IPS-11a (cell line): Measurements from ENCODE around the gene STARD13.

ENCODE experiments used
- H3K4me3 ChIP-seq: one replicate; pipeline ENCODE4 v1.5.1; 2013; ENCODE audit warnings: low read depth, low read length, control low read depth

Gene STARD13

DNA sequence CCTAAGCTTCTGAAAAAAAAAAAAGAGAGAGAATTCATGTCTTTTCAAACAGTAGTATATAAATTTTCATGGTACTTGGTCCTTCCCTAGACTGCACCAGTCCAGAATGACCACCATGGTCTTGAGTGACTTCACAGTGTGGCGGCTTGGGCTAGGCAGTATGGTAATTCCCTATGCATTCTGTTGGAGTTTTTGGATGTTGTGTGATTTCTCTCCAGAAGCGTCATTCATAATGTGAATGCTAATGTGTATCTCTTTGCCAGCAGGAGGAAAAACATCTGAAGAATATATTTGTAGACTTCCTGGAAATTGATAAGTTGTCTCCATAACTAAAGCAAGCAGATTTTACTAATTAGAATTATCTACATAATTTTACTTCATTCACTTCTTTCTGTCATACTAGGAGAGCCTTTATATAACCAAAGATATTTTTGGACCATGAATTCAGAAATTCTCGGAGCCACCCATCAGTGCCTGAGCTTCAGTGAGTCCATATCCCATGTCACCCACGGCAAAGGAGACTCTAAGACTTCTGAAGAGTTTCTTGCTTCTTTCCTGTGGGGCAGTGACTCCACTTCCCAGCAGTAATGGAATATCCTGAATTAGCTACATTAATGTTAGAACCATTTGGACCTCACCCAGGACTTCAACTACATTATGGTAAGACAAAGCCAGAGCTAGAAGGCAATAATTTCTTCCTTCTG, 8.4 kb downstream of the STARD13 start:
- no peak overlapping the region for H3K4me3 ChIP-seq

DNA sequence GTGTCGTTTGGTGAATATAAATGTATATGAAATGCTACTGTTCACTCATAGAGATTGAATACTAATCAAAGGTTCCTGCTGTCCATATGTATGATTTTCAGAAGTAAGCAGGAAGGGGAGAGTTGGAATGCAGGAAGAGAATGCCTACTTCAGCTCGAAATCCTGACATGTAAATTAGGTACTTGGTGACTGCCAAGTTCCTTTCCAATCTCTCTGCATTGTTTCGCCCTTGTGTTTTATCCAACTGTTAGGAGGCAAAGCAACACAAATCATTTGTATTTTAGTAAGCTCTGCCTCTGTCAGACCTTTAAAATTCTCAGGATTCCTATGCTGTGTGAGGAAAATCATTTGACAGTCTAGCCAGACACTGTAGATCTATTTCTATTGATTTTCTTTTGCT, 9.0 kb downstream of the STARD13 start:
- H3K4me3 ChIP-seq, result no peak overlapping the region

DNA sequence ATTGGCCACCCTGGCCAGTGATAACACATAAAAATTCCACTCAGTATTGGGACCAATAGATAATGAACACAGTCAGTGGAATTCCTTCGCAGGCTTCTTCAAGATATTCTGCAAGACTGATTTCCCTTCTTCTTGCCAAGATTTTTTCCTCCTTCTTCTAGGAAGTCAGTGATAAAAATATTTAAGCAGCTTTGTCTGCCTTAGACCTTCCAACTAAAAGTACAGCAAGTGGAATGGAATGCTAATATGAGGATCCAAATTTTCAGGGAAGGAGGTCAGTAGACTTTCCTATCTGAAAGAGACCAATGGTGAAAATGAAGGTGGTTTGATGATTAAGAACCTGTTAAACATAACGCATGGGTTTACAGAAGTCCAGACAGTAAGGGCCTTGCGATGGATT, 9.6 kb downstream of the STARD13 start:
- no peak overlapping the region for H3K4me3 ChIP-seq

DNA sequence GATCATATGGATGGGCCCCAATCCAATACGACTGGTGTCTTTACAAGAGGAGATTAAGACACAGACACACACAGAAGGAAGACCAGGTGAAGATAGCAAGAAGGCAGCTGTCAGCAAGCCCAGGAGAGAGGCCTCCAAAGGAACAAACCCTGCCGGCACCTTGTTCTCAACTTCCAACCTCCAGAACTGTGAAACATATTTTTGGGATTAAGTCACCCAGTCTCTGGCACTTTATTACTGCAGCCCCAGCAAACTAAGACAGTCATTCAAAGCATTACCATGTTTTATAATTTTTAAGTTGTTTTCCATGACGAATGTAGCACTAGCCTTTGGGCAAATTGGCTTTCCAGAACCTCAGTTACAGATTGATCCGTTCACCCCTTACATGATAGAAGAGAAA, 11.3 kb downstream of the STARD13 start:
- H3K4me3 ChIP-seq, result no peak overlapping the region

DNA sequence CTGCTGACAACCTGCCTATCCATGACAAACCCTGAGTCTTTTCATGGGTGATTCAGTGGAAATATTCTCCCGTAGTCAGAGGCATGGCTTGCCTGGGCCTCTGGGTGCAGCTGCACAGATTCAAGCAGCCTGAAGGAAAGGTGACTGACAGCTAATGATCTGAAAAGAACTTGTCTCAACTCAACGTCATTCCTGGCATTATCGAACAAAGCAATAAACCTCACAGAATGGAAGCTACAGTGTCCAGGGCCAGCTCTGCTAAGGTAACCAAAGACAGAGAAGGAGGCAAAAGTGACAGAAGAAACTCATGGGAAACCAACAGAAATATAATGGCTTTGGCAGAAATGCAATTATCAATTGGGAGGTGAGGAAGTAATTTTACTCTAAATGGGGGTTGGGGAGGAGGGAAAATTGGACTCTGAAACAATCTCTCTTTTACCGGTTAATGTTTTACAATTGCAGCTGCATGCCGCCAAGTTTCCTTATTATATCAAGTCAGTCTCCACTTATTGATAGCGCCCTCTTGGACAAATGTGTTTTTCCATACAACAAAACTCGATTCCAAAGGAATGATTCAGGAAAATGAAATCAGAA, 12.9 kb downstream of the STARD13 start:
- no peak overlapping the region for H3K4me3 ChIP-seq

DNA sequence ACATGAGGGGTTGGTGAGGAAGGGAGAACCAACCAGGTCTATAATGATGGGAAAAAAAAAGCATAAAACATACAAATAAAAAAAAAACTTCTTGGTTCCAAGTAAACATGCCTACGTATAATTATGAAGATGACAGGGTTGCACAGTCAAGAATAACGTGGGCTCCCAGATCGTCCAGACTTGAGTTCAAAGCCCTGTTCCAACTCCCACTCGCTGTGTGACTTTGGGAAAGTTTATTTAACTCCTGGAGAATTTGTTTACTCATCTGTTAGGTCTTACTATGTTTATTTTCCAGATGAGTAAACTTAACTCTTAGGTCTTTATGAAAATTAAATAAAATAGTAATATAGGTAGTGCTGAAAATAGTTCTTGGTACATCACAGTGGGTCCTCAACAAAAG, 13.8 kb downstream of the STARD13 start:
- H3K4me3 ChIP-seq, result no peak overlapping the region

DNA sequence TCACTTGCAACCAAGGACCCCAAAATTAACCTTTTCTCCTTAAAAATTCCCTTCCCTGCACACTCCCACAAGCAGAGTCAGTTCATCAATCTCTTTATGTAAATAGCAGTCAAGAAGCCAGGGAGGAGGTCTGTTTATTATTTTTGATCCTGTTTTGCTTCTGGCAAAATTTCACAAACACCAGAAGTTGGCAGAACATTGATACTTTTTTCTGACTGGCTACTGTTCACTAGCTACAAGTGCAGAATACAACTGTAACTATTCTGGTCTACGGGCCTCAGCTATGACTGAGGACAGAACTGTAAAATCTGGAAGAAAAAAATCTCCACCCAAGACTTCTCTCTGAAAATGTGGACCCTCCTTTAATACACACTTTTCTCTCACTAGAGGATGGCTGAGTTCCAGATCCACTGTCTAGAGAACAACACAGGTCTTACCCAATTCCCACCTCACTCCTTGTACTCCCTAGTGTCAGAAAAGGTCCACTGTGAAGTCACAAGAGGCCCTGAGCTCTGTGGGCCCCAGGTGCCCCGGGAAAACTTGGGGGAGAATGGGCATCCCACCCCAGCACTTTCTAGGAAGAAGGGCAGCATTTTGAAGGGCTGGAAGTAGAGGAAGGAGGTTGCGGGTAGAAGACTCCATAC, 14.5 kb downstream of the STARD13 start:
- H3K4me3 ChIP-seq, result no peak overlapping the region

DNA sequence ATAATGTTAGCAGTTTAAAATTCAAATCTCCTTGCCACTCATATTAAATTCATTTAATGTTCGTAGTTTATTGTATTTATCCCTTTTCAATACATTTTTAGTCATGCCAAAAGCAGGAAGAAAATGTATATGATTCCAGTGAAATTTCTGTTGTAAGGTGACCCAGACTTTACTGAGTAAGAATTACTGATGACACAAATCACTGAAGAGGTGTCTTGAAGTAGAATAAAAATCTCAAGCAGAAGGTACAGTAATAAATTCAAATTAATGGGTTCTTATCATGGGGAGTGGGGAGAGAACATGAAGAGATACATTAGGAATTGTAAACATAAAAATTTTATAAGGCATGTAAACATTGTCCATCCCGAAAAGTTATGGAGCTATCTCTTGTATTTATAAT, 19.9 kb downstream of the STARD13 start:
- no peak overlapping the region for H3K4me3 ChIP-seq

DNA sequence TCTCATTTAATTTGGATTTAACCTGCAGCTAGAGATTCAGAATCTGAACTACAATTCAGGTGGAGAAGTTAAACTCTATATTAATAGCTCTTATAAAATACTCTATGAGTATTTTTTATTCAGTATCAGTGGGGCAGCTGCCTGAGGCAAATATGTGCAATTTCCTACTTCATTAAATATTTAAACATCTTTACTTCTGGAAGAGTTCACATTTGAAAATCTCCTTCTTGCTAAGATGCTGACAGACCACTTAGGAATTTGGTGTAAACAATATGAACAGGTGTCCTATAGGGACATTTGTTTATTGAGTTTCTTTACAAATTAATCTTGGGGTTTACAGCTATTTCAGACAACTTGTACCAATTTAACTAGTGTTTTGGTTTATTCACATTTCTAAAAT, 20.4 kb downstream of the STARD13 start:
- no peak overlapping the region for H3K4me3 ChIP-seq

DNA sequence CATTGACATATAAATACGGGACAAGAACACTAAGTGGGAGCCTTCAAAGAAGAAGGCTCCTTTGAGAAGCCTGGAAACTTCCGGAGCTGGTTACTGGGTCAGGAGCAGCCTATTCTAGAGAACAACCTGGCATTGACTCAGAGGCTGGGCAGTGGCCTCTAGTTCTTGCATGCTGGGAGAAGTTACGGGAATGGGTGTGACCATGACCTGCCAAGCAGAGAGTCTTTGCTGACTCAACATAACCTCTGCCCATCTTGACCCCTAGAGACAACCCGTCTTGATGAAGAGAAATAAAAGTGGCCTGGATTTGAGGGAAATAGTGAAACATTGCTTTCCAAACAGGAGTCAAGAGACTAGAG, 21.0 kb downstream of the STARD13 start:
- no peak overlapping the region for H3K4me3 ChIP-seq

DNA sequence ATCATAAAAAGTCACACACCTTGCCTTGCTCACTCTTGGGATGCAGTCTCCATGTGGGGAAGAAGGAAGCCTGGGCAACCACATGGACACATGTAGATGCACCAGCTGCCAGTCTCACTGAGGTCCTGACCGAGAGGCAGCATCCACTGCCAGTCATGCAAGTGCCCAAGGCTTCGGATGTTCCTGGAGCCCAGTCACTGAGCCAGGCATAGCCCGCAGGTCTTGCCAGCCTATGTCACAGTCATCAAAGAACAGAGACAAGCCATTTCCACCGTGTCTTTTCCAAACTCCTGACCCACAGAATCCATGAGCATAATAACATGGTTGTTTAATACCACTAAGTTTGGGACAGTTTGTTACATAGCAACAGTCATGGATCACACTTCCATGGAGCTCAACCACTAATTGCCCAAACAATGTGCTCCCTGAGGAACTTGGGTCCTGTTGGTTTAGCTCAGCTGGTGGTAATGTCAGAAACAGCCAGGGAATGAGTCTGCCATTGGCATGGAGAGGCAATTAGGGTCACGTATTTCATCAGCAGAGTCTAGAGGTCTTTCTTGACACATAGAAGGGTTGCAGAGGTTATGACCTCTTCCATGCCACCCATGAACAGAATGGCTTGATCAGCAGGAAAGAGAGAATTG, 21.5 kb downstream of the STARD13 start:
- no peak overlapping the region for H3K4me3 ChIP-seq

DNA sequence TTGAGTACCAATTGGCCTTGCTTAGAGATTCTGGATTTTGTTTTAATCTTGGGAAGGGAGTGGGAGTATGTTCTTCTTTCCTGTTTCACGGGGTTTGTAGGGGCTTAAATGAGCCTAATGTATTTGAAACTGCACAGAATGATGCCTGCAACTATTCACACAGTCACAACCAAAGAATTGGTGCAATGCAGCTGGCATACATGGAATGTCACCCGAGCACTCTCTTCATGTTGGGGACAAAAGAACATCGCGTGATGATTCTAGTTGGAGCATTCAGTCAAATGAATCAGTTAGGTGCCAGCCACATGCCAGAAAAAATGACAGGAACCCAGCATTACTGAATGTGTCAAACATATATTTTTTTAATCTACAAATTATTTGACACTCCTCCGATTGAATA, 22.1 kb downstream of the STARD13 start:
- no peak overlapping the region for H3K4me3 ChIP-seq

DNA sequence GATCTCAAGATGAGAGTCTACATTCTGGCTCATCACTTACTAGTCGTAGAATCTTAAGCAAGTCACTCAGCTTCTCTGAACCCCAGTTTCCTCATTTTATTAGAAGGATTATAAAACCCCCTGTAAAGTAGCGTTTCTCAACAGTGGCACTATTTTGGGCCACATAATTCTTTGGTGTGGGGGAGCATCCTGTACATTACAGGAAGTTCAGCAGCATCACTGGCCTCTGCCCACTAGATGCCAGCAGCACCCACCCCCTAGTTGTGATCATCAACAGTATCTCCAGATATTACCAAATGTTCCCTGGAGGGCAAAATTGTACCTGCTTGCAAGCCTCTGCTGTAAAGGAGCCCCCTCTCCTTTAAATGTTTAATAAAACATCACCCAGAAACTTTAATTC, 22.6 kb downstream of the STARD13 start:
- no peak overlapping the region for H3K4me3 ChIP-seq

DNA sequence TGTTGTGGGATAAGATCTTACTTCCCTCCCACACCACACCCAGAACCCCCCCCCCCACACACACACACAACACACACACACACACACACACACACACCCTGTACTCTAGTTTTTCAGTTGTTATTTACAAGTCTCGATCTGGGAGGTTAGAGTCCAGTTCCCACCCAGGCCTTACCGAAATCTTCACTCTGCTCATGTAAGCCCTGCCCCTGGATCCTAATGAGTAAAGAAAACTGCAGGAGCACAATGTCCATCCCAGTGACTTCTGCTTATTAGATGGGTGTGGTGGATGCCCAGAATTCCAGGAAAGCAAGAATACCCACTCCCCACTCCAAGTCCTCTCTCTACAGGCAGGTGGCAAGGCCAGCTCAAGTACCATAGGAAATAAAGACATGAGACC, 23.0 kb downstream of the STARD13 start:
- H3K4me3 ChIP-seq, result no peak overlapping the region

DNA sequence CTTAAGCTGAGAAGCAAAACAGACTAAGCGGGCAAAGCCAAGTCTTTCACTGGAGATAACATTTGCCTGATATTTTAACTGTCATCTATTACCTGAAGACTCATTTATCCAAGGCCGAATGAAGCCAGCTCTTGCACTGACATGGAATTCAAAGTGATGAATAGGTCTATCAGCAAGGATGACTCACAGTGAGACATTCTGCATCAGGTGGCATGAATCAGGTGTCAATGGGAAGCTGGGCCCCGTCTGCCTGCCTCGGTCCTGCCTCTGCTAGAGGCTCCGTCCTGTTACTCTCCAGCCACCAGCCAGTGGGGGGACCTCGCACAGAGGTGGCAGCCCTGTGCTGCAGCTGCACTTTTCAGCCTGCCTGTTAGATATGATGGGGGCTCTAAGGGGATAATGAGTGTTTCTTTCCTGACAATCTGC, 23.5 kb downstream of the STARD13 start:
- H3K4me3 ChIP-seq, result no peak overlapping the region

DNA sequence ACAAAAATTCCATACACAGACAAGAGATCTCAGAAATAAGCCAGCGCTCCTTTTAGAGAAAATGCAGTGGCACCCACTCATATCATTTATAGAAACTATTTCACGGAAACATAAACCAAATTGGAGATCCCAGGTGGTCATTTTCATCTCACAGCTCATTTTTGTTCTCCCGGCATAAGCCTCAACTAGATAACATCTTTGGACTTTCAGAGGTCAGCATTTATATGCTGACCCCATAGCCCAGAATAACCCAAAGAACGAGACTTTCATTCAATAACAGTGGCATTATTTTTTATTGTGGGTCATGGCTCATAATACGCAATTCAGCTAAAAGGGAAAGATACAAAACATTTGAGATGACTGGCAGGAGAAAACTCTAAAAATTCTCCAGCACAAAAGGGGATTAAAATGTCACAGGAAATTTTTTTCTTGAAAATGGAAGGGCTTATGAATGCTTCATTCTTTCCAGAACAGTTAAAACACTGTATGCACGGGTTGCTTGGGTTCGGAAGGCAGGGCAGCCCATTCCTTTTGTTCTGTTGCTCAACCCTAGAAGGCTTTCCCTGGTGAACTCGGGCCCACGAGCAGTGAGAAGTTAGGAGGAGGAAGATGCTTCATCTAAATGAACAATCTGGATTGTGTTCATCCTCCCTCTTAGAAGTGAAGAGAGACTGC, 24.0 kb downstream of the STARD13 start:
- H3K4me3 ChIP-seq, result no peak overlapping the region

DNA sequence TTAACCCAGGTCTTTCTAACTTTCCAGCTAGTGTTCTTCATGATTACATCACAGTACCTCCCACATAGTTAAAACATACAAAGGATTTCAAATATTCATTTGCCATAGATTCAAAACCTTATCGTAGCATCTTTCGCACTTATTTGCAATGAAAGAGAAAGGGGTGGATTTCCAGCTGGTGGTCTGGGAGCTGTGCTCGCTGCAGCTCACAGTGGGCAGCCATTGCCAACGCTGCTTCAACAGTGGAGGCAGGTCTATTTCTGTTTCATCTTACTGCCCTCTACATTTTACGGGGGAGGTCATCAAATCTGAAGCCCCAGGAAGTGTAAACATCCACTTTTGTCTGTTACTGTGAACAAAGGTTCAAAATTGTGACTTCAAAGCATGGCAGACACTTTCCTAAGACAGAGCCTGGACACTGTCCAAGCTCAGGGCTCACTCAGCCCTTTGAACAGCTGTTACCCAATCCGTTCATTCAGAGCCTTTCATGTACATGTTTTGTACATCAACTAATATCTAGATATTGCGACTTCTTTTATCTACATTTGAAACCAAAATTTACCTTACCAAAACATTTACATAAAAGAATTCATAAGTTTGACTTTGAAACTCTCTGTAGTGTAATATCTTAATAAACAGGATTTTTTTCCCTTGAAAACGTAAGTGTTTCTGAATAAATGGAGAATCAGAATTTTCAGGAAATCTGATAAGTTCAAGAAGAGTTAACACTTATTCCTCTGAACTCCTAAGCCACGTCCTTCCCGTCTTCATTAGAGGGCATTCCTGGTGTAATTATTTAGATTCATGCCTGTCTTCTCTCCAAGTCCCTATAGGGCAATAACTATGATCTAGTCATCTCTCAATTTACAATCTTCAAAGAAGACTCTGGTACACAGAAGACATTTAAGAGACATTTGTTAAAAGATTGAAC, 25.1 kb downstream of the STARD13 start:
- H3K4me3 ChIP-seq, result no peak overlapping the region

DNA sequence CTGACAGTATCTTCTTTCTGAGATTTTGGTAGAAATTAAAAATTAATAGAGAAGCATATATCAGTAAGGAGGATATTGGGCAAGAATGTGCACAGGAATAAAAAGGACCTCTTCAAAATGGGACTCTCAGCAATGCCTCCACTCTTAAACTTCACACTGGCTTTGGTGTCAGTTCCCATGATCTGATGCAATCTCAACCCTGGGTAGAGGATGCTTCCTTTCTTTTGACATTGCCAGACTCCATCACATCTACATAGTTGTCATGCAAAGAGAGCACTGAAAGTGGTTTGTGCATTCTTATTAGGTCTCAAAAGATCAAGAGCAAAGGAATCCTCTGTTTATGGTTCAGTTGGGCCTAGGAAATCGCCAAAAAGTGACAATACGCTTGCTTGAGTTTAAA, 26.3 kb downstream of the STARD13 start:
- no peak overlapping the region for H3K4me3 ChIP-seq

DNA sequence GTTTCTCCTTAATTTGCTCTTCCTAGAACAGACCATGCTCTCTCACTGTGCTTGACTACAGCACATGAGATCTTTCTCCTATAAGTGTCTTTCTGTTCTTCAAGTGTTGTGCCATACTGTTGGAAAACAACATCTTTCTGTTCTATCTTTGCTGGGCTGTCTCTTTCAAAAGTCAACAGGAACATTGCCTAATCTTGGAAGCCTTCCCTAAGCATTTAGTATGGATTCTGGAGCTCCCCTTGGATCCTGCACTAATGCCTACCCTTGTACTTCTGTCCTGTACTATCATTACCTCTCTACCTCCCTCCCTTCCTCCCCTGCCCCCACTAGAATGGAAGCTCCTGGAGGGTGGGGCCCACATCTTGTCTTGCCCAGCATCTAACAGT, 26.8 kb downstream of the STARD13 start:
- no peak overlapping the region for H3K4me3 ChIP-seq
